ENCODE data around the gene CCM2.

CCM2 gene

GRCh38 chr7:45082031-45082830 is 82.2 kb downstream of the CCM2 start:
- Histone ChIP-seq H3K36me3 (ENCODE audit: control insufficient read depth in 1 of 2, insufficient read depth in 2 of 2, low read length in 2 of 2) (peaks cover 3 to 14% of the 10 kb centered on the region in 2 donors), H3K27me3 (ENCODE audit: low read depth, low read length) (no peaks in the 10 kb centered on the region), H3K9me3 (ENCODE audit: control insufficient read depth in 1 of 2, low read length in 2 of 2) (no peaks in the 10 kb centered on the region), H3K27ac (ENCODE audit: low read length) (no peak overlapping the region), H3K4me1 (ENCODE audit: control insufficient read depth in 1 of 2, insufficient read depth in 2 of 2, low read length in 2 of 2) (peaks cover 0 to 4% of the 10 kb centered on the region in 2 donors), H3K4me3 (ENCODE audit: low read depth in 1 of 2, low read length in 2 of 2) (no peak overlapping the region)

DNA sequence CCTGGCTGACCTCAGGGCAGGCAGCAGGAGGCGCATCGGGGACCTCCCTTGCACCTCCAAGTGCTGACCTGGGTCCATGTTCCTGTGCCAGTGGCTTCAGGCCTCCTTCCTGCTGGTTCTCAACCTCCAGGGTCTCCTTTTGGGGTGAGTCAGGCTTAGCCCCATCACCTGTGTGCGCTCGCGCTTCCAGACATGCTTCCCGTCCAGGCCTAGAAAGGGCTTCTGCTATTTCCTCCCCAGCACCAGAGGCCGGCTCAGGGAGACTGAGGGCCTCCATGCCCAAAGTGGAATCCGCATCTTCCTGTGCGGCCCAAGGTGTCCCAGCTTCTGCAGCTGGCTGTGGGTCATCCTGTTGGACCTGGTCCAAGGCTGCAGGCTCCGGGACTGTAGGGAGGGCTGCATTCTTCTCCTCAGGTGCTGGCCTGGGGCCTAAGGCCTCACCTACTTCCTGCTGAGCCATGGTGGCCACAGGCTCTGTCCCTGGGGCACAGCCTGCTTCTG is 82.9 kb downstream of the CCM2 start:
- Histone ChIP-seq H3K27me3 (ENCODE audit: low read depth, low read length) (no peaks in the 10 kb centered on the region), H3K4me3 (ENCODE audit: low read depth in 1 of 2, low read length in 2 of 2) (no peak overlapping the region), H3K9me3 (ENCODE audit: control insufficient read depth in 1 of 2, low read length in 2 of 2) (no peaks in the 10 kb centered on the region), H3K27ac (ENCODE audit: low read length) (no peak overlapping the region), H3K4me1 (ENCODE audit: control insufficient read depth in 1 of 2, insufficient read depth in 2 of 2, low read length in 2 of 2) (peaks cover 0 to 8% of the 10 kb centered on the region in 2 donors), H3K36me3 (ENCODE audit: control insufficient read depth in 1 of 2, insufficient read depth in 2 of 2, low read length in 2 of 2) (peaks cover 0 to 10% of the 10 kb centered on the region in 2 donors)

DNA sequence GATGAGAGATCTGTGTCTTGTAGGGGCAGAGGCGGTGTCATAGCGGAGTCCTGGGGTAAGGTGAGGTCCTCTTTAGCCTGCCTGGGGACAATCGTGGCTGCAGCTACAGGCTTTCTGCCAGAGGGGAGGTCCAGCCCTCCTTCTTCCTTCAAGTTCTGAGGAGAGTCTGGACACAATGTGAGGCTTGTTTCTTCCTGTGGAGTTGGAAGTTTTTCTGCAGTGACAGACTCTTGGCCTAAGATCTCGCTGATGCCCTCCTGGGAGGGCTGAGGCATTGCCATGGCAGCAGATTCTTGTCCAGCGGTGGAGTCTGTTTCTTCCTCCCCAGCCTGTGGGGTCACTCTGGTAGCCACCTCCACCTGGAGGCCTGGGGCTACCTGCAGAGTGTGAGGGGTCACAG is 84.3 kb downstream of the CCM2 start:
- H3K27me3 ChIP-seq (ENCODE audit: low read depth, low read length): no peaks in the 10 kb centered on the region
- no peaks in the 10 kb centered on the region for H3K9me3 ChIP-seq (ENCODE audit: control insufficient read depth in 1 of 2, low read length in 2 of 2)
- no peak overlapping the region for H3K27ac ChIP-seq (ENCODE audit: low read length)
- H3K4me3 ChIP-seq (ENCODE audit: low read depth in 1 of 2, low read length in 2 of 2): no peak overlapping the region
- peaks cover 0 to 5% of the 10 kb centered on the region in 2 donors for H3K36me3 ChIP-seq (ENCODE audit: control insufficient read depth in 1 of 2, insufficient read depth in 2 of 2, low read length in 2 of 2)
- peaks cover 0 to 17% of the 10 kb centered on the region in 2 donors for H3K4me1 ChIP-seq (ENCODE audit: control insufficient read depth in 1 of 2, insufficient read depth in 2 of 2, low read length in 2 of 2)

GRCh38 chr7:45084901-45085618 is 85.1 kb downstream of the CCM2 start:
- no peak overlapping the region for H3K4me3 ChIP-seq (ENCODE audit: low read depth in 1 of 2, low read length in 2 of 2)
- no peaks in the 10 kb centered on the region for H3K9me3 ChIP-seq (ENCODE audit: control insufficient read depth in 1 of 2, low read length in 2 of 2)
- H3K27ac ChIP-seq (ENCODE audit: low read length): no peak overlapping the region
- H3K36me3 ChIP-seq (ENCODE audit: control insufficient read depth in 1 of 2, insufficient read depth in 2 of 2, low read length in 2 of 2): peaks cover 0 to 5% of the 10 kb centered on the region in 2 donors
- no peaks in the 10 kb centered on the region for H3K27me3 ChIP-seq (ENCODE audit: low read depth, low read length)
- H3K4me1 ChIP-seq (ENCODE audit: control insufficient read depth in 1 of 2, insufficient read depth in 2 of 2, low read length in 2 of 2): peaks cover 0 to 17% of the 10 kb centered on the region in 2 donors

DNA sequence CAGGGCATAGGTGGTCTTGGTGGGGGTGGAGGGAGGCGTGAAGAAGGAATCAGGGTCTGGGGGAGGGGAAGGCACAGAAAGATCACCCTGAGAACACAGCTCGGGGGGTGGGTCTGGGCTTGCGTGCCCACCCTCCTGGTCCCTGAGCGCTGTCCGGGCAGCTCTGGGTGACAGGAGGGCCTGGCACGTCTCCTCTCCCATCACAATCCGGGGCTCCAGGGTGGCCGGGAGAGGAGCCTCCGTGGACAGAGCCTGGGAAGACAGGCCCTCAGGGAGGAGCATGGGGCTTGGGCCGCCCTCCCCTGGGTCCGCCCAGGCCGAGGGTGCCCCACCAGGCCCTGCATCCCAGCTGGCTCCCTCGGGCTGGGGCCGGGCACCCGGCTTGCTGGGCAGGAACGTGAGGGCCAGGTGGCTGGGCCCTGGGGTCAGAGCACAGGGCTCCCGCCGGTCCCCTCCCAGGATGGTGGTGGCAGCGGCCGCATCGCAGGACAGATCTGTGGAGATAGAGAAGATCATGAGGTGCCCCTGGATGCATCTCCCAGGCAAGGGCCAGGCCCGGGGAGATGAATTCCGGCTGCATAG is 85.7 kb downstream of the CCM2 start:
- H3K27me3 ChIP-seq (ENCODE audit: low read depth, low read length): no peaks in the 10 kb centered on the region
- H3K27ac ChIP-seq (ENCODE audit: low read length): no peak overlapping the region
- peaks cover 0 to 5% of the 10 kb centered on the region in 2 donors for H3K36me3 ChIP-seq (ENCODE audit: control insufficient read depth in 1 of 2, insufficient read depth in 2 of 2, low read length in 2 of 2)
- no peak overlapping the region for H3K4me3 ChIP-seq (ENCODE audit: low read depth in 1 of 2, low read length in 2 of 2)
- peaks cover 0 to 17% of the 10 kb centered on the region in 2 donors for H3K4me1 ChIP-seq (ENCODE audit: control insufficient read depth in 1 of 2, insufficient read depth in 2 of 2, low read length in 2 of 2)
- no peaks in the 10 kb centered on the region for H3K9me3 ChIP-seq (ENCODE audit: control insufficient read depth in 1 of 2, low read length in 2 of 2)

GRCh38 chr7:45086331-45087065 is 86.5 kb downstream of the CCM2 start:
- Histone ChIP-seq H3K4me3 (ENCODE audit: low read depth in 1 of 2, low read length in 2 of 2) (no peak overlapping the region), H3K36me3 (ENCODE audit: control insufficient read depth in 1 of 2, insufficient read depth in 2 of 2, low read length in 2 of 2) (peaks cover 0 to 5% of the 10 kb centered on the region in 2 donors), H3K9me3 (ENCODE audit: control insufficient read depth in 1 of 2, low read length in 2 of 2) (no peaks in the 10 kb centered on the region), H3K27ac (ENCODE audit: low read length) (no peak overlapping the region), H3K4me1 (ENCODE audit: control insufficient read depth in 1 of 2, insufficient read depth in 2 of 2, low read length in 2 of 2) (peaks cover 0 to 17% of the 10 kb centered on the region in 2 donors), H3K27me3 (ENCODE audit: low read depth, low read length) (no peaks in the 10 kb centered on the region)

DNA sequence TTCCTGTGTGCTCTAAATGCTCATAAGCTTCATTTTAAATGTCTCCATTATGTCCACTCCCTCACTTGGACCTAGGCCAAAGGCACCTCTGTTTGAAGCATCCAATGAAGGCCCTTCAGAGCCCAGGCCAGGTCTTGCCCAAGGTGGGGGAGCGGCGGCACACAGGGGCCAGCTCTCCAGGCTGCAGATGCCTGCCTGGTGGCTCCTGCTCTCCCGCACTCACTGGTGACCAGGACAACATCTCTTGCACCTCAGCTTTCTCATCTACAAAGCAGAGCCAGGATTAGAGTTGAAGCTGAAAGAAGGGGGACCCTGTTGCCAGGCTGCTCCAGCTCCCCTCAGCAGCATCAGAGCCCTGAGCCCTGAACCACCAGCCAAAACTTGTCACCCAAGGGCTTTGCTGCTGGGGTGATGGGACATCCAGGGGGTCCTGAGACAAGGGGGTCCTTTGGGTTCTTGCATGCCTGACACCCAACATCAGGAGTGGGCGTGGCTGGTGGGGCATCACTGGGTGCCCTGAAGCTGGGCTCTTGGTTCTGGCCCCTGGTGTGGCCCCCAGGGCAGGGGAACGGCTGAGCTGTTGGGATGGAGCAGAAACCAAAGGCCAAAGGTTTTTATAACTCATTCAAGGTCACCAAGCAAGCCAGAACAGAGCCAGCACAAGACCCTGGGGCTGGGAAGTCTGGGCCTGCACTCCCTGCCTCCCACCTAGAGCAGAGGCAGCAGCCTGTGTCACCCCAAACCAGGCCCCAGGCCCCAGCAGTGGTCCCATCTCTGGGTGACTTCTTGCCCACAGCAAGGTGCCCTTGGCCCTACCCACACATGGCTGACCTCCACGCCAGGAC is 87.5 kb downstream of the CCM2 start:
- Histone ChIP-seq H3K4me1 (ENCODE audit: control insufficient read depth in 1 of 2, insufficient read depth in 2 of 2, low read length in 2 of 2) (peaks cover 0 to 17% of the 10 kb centered on the region in 2 donors), H3K9me3 (ENCODE audit: control insufficient read depth in 1 of 2, low read length in 2 of 2) (no peaks in the 10 kb centered on the region), H3K36me3 (ENCODE audit: control insufficient read depth in 1 of 2, insufficient read depth in 2 of 2, low read length in 2 of 2) (peaks cover 0 to 5% of the 10 kb centered on the region in 2 donors), H3K4me3 (ENCODE audit: low read depth in 1 of 2, low read length in 2 of 2) (peak overlapping the region in 1 of 2 donors; percentile 70), H3K27me3 (ENCODE audit: low read depth, low read length) (no peaks in the 10 kb centered on the region), H3K27ac (ENCODE audit: low read length) (no peak overlapping the region)

DNA sequence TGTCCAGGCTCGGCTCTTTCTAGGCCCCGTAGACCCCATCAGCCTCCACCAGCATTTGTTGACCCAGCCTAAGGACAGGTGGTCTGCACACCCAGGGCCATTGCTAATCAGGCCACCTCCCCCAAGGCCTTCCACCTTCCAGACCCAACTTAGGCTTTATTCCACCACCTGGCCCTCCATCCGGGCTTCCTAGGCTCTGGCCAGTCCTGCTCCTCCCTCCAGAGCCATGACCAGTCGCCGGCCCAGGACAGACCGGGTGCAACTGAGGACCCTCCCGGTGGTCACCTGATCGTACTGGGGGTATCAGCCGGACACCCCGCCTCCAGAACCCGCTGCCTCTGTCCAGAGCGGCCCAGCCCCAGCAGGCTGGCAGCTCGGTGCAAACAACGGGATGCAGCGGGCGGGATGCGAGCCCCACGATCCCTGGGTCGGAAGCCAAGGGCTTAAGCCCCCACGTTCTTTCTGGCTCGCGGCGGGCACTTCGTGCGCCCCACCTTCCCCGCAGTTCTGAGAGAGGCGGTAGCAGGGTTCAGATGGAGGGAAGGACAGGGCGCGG is 88.2 kb downstream of the CCM2 start:
- Histone ChIP-seq H3K4me3 (ENCODE audit: low read depth in 1 of 2, low read length in 2 of 2) (peak overlapping the region in 1 of 2 donors; percentile 70), H3K4me1 (ENCODE audit: control insufficient read depth in 1 of 2, insufficient read depth in 2 of 2, low read length in 2 of 2) (peaks cover 0 to 17% of the 10 kb centered on the region in 2 donors), H3K27ac (ENCODE audit: low read length) (no peak overlapping the region), H3K9me3 (ENCODE audit: control insufficient read depth in 1 of 2, low read length in 2 of 2) (no peaks in the 10 kb centered on the region), H3K36me3 (ENCODE audit: control insufficient read depth in 1 of 2, insufficient read depth in 2 of 2, low read length in 2 of 2) (peaks cover 0 to 5% of the 10 kb centered on the region in 2 donors), H3K27me3 (ENCODE audit: low read depth, low read length) (no peaks in the 10 kb centered on the region)

GRCh38 chr7:45088821-45089340 is 88.9 kb downstream of the CCM2 start, which contains the start of gene NACAD:
TSS of gene NACAD (minus strand) at chr7:45088969. CDS start at chr7:45088894, 75 bp downstream.
- Histone ChIP-seq H3K4me3 (ENCODE audit: low read depth in 1 of 2, low read length in 2 of 2) (peak within 1 kb of the TSS; percentile 56 to 70), H3K36me3 (ENCODE audit: control insufficient read depth in 1 of 2, insufficient read depth in 2 of 2, low read length in 2 of 2) (peaks cover 0 to 5% of the 10 kb centered on the region in 2 donors), H3K27ac (ENCODE audit: low read length) (no peak within 1 kb of the TSS), H3K9me3 (ENCODE audit: control insufficient read depth in 1 of 2, low read length in 2 of 2) (no peaks in the 10 kb centered on the region), H3K27me3 (ENCODE audit: low read depth, low read length) (no peaks in the 10 kb centered on the region), H3K4me1 (ENCODE audit: control insufficient read depth in 1 of 2, insufficient read depth in 2 of 2, low read length in 2 of 2) (peaks cover 0 to 17% of the 10 kb centered on the region in 2 donors)
